IgD-negative memory B cell (primary cell): ENCODE measurements around the gene CAPN2. TPM values are rescaled to one million over a fixed set of nuclear protein-coding genes. Genes with fewer than 3 reads are reported as not detected.
A peak's percentile ranks its signal among the peaks of the same experiment; 100 is the strongest.

Source experiments
- H3K27ac Mint-ChIP-seq, 3 donors: one replicate each; pipeline ENCODE4 v1.8.0; 2020 to 2022; ENCODE audit warnings: mild to moderate bottlenecking in 3 of 3, mixed read lengths in 3 of 3, moderate library complexity in 1 of 3
- H3K27me3 Mint-ChIP-seq: one replicate; pipeline ENCODE4 v1.8.0; 2021; ENCODE audit warnings: mixed read lengths
- H3K36me3 Mint-ChIP-seq: one replicate; pipeline ENCODE4 v1.8.0; 2020; ENCODE audit warnings: mild to moderate bottlenecking, mixed read lengths
- H3K4me1 Mint-ChIP-seq, 3 donors: one replicate each; pipeline ENCODE4 v1.8.0; 2020 to 2022; ENCODE audit warnings: mixed read lengths in 3 of 3, mild to moderate bottlenecking in 1 of 3
- H3K4me3 Mint-ChIP-seq, 4 donors: one replicate each; pipeline ENCODE4 v1.8.0; 2020 to 2022; ENCODE audit warnings: mild to moderate bottlenecking in 4 of 4, mixed read lengths in 4 of 4, moderate library complexity in 3 of 4
- H3K9me3 Mint-ChIP-seq, 3 donors: one replicate each; pipeline ENCODE4 v1.8.0; 2020 to 2021; ENCODE audit warnings: mixed read lengths in 3 of 3, mild to moderate bottlenecking in 1 of 3
- polyA plus RNA-seq: library from polyadenylated mRNA; unstranded; fragments of 300-500 nt; fragmentation: Illumina TruSeq; gene quantifications from one replicate; pipeline ENCODE4 v1.2.3, GENCODE V29; 2021

Gene CAPN2
- polyA plus RNA-seq, 1 donor from 2014 or later = 140 TPM

- Mint-ChIP-seq H3K27me3 (no peaks in the 10 kb centered on the region), H3K36me3 (peaks cover 9% of the 10 kb centered on the region), H3K9me3 (no peaks in the 10 kb centered on the region), H3K4me1 (peaks cover 6 to 9% (median 8%) of the 10 kb centered on the region in 3 donors), H3K27ac (peak overlapping the region in 1 of 3 donors; percentile 83), H3K4me3 (peak overlapping the region in 1 of 4 donors; percentile 5)
These were observed 38.6 kb downstream of the CAPN2 start for GRCh38 chr1:223750730-223751570.

- no peaks in the 10 kb centered on the region for H3K9me3 Mint-ChIP-seq
- H3K27me3 Mint-ChIP-seq = no peaks in the 10 kb centered on the region
- no peak overlapping the region for H3K27ac Mint-ChIP-seq
- H3K4me3 Mint-ChIP-seq = peak overlapping the region in 1 of 4 donors; percentile 5
- peaks cover 6 to 9% (median 8%) of the 10 kb centered on the region in 3 donors for H3K4me1 Mint-ChIP-seq
- H3K36me3 Mint-ChIP-seq = peaks cover 9% of the 10 kb centered on the region
These were observed 39.4 kb downstream of the CAPN2 start for GRCh38 chr1:223751696-223752095.

- no peaks in the 10 kb centered on the region for H3K27me3 Mint-ChIP-seq
- peak overlapping the region in 1 of 4 donors; percentile 55 for H3K4me3 Mint-ChIP-seq
- no peaks in the 10 kb centered on the region for H3K9me3 Mint-ChIP-seq
- H3K27ac Mint-ChIP-seq = no peak overlapping the region
- H3K4me1 Mint-ChIP-seq = peaks cover 3 to 8% (median 7%) of the 10 kb centered on the region in 3 donors
- peaks cover 7% of the 10 kb centered on the region for H3K36me3 Mint-ChIP-seq
These were observed 40.6 kb downstream of the CAPN2 start for GRCh38 chr1:223752721-223753515.

GRCh38 chr1:223754681-223755431, 42.5 kb downstream of the CAPN2 start:
- peaks cover 7% of the 10 kb centered on the region for H3K36me3 Mint-ChIP-seq
- no peaks in the 10 kb centered on the region for H3K27me3 Mint-ChIP-seq

GRCh38 chr1:223755432-223755792, 43.1 kb downstream of the CAPN2 start:
- Mint-ChIP-seq H3K4me3 (no peak overlapping the region), H3K36me3 (peaks cover 5% of the 10 kb centered on the region), H3K27ac (no peak overlapping the region), H3K27me3 (no peaks in the 10 kb centered on the region), H3K9me3 (no peaks in the 10 kb centered on the region), H3K4me1 (no peaks in the 10 kb centered on the region)

More at GRCh38 chr1:223754681-223755431, 42.5 kb downstream of the CAPN2 start:
- no peak overlapping the region for H3K27ac Mint-ChIP-seq
- no peaks in the 10 kb centered on the region for H3K9me3 Mint-ChIP-seq
- no peak overlapping the region for H3K4me3 Mint-ChIP-seq
- H3K4me1 Mint-ChIP-seq = peaks cover 0 to 5% (median 3%) of the 10 kb centered on the region in 3 donors

GRCh38 chr1:223755992-223756775, 43.8 kb downstream of the CAPN2 start:
- Mint-ChIP-seq H3K9me3 (no peaks in the 10 kb centered on the region), H3K4me1 (no peaks in the 10 kb centered on the region), H3K27me3 (no peaks in the 10 kb centered on the region), H3K36me3 (peaks cover 5% of the 10 kb centered on the region), H3K4me3 (no peak overlapping the region), H3K27ac (peak overlapping the region in 1 of 3 donors; percentile 86)

GRCh38 chr1:223756806-223757700, 44.7 kb downstream of the CAPN2 start:
- no peak overlapping the region for H3K27ac Mint-ChIP-seq
- H3K36me3 Mint-ChIP-seq = peaks cover 5% of the 10 kb centered on the region
- no peaks in the 10 kb centered on the region for H3K27me3 Mint-ChIP-seq
- no peak overlapping the region for H3K4me3 Mint-ChIP-seq
- no peaks in the 10 kb centered on the region for H3K9me3 Mint-ChIP-seq
- H3K4me1 Mint-ChIP-seq = no peaks in the 10 kb centered on the region

- no peaks in the 10 kb centered on the region for H3K27me3 Mint-ChIP-seq
- H3K27ac Mint-ChIP-seq = no peak overlapping the region
- peaks cover under 1% of the 10 kb centered on the region for H3K36me3 Mint-ChIP-seq
- H3K4me3 Mint-ChIP-seq = no peak overlapping the region
- no peaks in the 10 kb centered on the region for H3K9me3 Mint-ChIP-seq
- peaks cover 0 to 1% (median 0%) of the 10 kb centered on the region in 3 donors for H3K4me1 Mint-ChIP-seq
These were observed 46.4 kb downstream of the CAPN2 start for GRCh38 chr1:223758734-223759133.

- H3K4me3 Mint-ChIP-seq = no peak overlapping the region
- H3K27ac Mint-ChIP-seq = no peak overlapping the region
- H3K9me3 Mint-ChIP-seq = no peaks in the 10 kb centered on the region
- H3K27me3 Mint-ChIP-seq = no peaks in the 10 kb centered on the region
- peaks cover 0 to 1% (median 0%) of the 10 kb centered on the region in 3 donors for H3K4me1 Mint-ChIP-seq
- no peaks in the 10 kb centered on the region for H3K36me3 Mint-ChIP-seq
These were observed 46.9 kb downstream of the CAPN2 start for GRCh38 chr1:223759273-223759672.

GRCh38 chr1:223760833-223761232, 48.5 kb downstream of the CAPN2 start:
- Mint-ChIP-seq H3K4me3 (no peak overlapping the region), H3K9me3 (no peaks in the 10 kb centered on the region), H3K4me1 (peaks cover 0 to 1% (median 0%) of the 10 kb centered on the region in 3 donors), H3K27ac (no peak overlapping the region), H3K27me3 (no peaks in the 10 kb centered on the region), H3K36me3 (peaks cover 2% of the 10 kb centered on the region)

- Mint-ChIP-seq H3K4me3 (no peak overlapping the region), H3K4me1 (peaks cover 0 to 1% (median 0%) of the 10 kb centered on the region in 3 donors), H3K36me3 (peaks cover 6% of the 10 kb centered on the region), H3K27ac (no peak overlapping the region), H3K9me3 (no peaks in the 10 kb centered on the region), H3K27me3 (no peaks in the 10 kb centered on the region)
These were observed 49.1 kb downstream of the CAPN2 start for GRCh38 chr1:223761411-223761810.

- Mint-ChIP-seq H3K9me3 (no peaks in the 10 kb centered on the region), H3K27me3 (no peaks in the 10 kb centered on the region), H3K4me1 (peaks cover 0 to 1% (median 0%) of the 10 kb centered on the region in 3 donors), H3K27ac (peak overlapping the region in 1 of 3 donors; percentile 36), H3K4me3 (no peak overlapping the region), H3K36me3 (peaks cover 6% of the 10 kb centered on the region)
These were observed 50.9 kb downstream of the CAPN2 start for GRCh38 chr1:223763251-223763650.

GRCh38 chr1:223763881-223764280, 51.5 kb downstream of the CAPN2 start:
- Mint-ChIP-seq H3K36me3 (peaks cover 6% of the 10 kb centered on the region), H3K27me3 (no peaks in the 10 kb centered on the region), H3K4me3 (no peak overlapping the region), H3K27ac (peak overlapping the region in 1 of 3 donors; percentile 36), H3K4me1 (peaks cover 0 to 1% (median 0%) of the 10 kb centered on the region in 3 donors), H3K9me3 (no peaks in the 10 kb centered on the region)
